ENCODE results near the gene KIAA1328. TPM values are rescaled to one million over a fixed set of nuclear protein-coding genes. Genes with fewer than 3 reads are reported as not detected.

KIAA1328 gene
- total and polyA plus RNA-seq, 2 donors, result 4.2 to 6.1 TPM

DNA sequence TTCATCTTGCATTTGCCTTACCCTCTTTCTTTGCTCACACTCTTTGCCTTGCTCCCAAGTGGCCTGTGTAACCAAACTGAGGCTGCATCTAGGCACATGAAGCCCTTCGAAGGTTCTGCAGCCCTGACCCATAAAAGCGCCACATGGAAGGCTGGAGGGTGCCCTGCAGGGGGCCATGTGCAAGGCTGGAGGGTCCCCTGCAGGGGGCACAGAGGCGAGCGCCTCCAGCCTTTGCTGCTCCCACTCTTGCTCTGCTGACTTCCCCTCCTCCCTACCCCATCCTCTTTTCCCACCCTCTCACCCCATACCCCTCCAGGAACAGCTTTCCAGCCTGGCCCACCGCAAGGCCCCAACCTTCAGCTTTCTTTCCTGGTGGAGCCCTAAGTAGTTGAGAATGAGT lies 419.4 kb downstream of the KIAA1328 start:
- Histone ChIP-seq H3K4me3 (ENCODE audit: low read length in 2 of 2) (no peak overlapping the region), H3K27me3 (ENCODE audit: control insufficient read depth in 2 of 2, insufficient read depth in 1 of 2, low read length in 1 of 2) (peaks cover 17 to 60% of the 10 kb centered on the region in 2 donors), H3K36me3 (ENCODE audit: control insufficient read depth in 2 of 2, insufficient read depth in 2 of 2, low read length in 1 of 2) (no peaks in the 10 kb centered on the region), H3K27ac (ENCODE audit: low read depth in 1 of 2, low read length in 1 of 2) (no peak overlapping the region), H3K9me3 (ENCODE audit: control insufficient read depth in 2 of 2, insufficient read depth in 1 of 2, low read length in 1 of 2) (peaks cover 0 to 2% of the 10 kb centered on the region in 2 donors), H3K4me1 (ENCODE audit: control insufficient read depth in 2 of 2, insufficient read depth in 2 of 2, low read length in 2 of 2) (no peaks in the 10 kb centered on the region)
- WGBS, result 91% methylated on average over 5 of the region's 5 CpGs
- DNase-seq (ENCODE audit: low read depth in 6 of 9, low spot score in 9 of 9), result no peak

GRCh38 chr18:37249171-37249886 lies 420.4 kb downstream of the KIAA1328 start:
- no peaks in the 10 kb centered on the region for H3K36me3 ChIP-seq (ENCODE audit: control insufficient read depth in 2 of 2, insufficient read depth in 2 of 2, low read length in 1 of 2)
- H3K27ac ChIP-seq (ENCODE audit: low read depth in 1 of 2, low read length in 1 of 2), result no peak overlapping the region
- DNase-seq (ENCODE audit: low read depth in 6 of 9, low spot score in 9 of 9), result no peak
- 88% methylated on average over 11 of the region's 11 CpGs for WGBS
- H3K27me3 ChIP-seq (ENCODE audit: control insufficient read depth in 2 of 2, insufficient read depth in 1 of 2, low read length in 1 of 2), result peaks cover 24 to 58% of the 10 kb centered on the region in 2 donors
- H3K4me3 ChIP-seq (ENCODE audit: low read length in 2 of 2), result no peak overlapping the region
- peaks cover 0 to 2% of the 10 kb centered on the region in 2 donors for H3K4me1 ChIP-seq (ENCODE audit: control insufficient read depth in 2 of 2, insufficient read depth in 2 of 2, low read length in 2 of 2)
- no peaks in the 10 kb centered on the region for H3K9me3 ChIP-seq (ENCODE audit: control insufficient read depth in 2 of 2, insufficient read depth in 1 of 2, low read length in 1 of 2)

DNA sequence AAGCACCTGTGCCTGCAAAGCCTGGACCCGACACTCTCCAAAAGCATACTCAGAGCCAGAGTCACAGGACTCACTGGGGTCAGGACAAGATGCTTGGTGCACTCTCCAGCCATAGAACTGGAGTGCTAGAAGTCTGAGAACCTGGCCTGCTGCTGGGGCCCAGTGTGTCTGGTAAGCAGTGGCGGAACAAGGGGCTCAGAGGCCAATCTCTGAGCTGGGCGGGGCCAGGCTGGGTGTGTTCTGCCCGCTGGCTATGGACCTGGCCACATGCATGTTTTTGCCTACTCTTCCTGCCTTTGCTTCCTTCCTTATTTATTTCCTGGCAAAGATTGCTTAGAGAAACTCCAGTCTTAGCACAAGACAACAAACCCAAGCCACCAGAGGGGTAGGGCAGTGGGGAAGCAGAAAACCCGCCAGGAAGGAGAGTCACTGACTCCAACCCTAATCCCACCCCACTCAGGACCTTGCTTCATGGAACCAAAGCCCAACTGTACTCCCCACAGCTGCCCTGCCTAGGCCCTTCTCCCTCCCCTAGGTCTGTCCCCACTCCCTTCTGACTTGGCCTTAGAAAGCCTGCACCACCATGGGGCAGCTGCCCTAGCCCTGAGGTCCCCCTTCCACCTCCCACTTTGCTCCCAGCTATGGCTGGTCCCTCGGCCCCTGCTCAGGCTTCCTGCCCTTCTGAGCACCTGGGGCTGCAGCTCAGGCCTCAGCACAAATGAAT lies 421.1 kb downstream of the KIAA1328 start:
- Histone ChIP-seq H3K27me3 (ENCODE audit: control insufficient read depth in 2 of 2, insufficient read depth in 1 of 2, low read length in 1 of 2) (peaks cover 24 to 58% of the 10 kb centered on the region in 2 donors), H3K36me3 (ENCODE audit: control insufficient read depth in 2 of 2, insufficient read depth in 2 of 2, low read length in 1 of 2) (no peaks in the 10 kb centered on the region), H3K4me3 (ENCODE audit: low read length in 2 of 2) (no peak overlapping the region), H3K9me3 (ENCODE audit: control insufficient read depth in 2 of 2, insufficient read depth in 1 of 2, low read length in 1 of 2) (no peaks in the 10 kb centered on the region), H3K4me1 (ENCODE audit: control insufficient read depth in 2 of 2, insufficient read depth in 2 of 2, low read length in 2 of 2) (peaks cover 0 to 2% of the 10 kb centered on the region in 2 donors), H3K27ac (ENCODE audit: low read depth in 1 of 2, low read length in 1 of 2) (no peak overlapping the region)
- WGBS, result 80% methylated on average over 6 of the region's 6 CpGs
- no peak for DNase-seq (ENCODE audit: low read depth in 6 of 9, low spot score in 9 of 9)

DNA sequence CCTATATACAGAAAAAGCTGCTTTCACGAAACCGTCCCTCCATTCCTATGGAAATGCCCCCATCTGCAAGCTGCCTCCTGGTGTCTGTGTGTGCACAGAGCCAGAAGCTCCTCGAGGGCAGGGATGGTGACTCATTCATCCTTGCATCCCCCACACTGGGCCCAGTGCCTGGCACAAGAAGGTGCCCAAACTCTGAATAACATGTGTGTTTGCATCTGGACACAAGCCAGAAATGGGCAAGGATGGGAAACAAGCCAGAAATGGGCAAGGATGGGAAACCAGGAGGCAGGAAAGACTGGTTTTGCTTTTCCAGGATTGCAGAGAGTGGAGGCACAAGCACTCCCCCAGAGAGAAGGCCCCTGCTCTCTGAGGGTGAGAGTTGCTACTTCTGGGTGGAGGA lies 422.8 kb downstream of the KIAA1328 start:
- no peaks in the 10 kb centered on the region for H3K36me3 ChIP-seq (ENCODE audit: control insufficient read depth in 2 of 2, insufficient read depth in 2 of 2, low read length in 1 of 2)
- H3K4me3 ChIP-seq (ENCODE audit: low read length in 2 of 2), result no peak overlapping the region
- H3K4me1 ChIP-seq (ENCODE audit: control insufficient read depth in 2 of 2, insufficient read depth in 2 of 2, low read length in 2 of 2), result peaks cover 0 to 2% of the 10 kb centered on the region in 2 donors
- DNase-seq (ENCODE audit: low read depth in 6 of 9, low spot score in 9 of 9), result no peak
- 84% methylated on average over 3 of the region's 3 CpGs for WGBS
- no peaks in the 10 kb centered on the region for H3K9me3 ChIP-seq (ENCODE audit: control insufficient read depth in 2 of 2, insufficient read depth in 1 of 2, low read length in 1 of 2)
- H3K27me3 ChIP-seq (ENCODE audit: control insufficient read depth in 2 of 2, insufficient read depth in 1 of 2, low read length in 1 of 2), result peaks cover 26 to 68% of the 10 kb centered on the region in 2 donors
- no peak overlapping the region for H3K27ac ChIP-seq (ENCODE audit: low read depth in 1 of 2, low read length in 1 of 2)

DNA sequence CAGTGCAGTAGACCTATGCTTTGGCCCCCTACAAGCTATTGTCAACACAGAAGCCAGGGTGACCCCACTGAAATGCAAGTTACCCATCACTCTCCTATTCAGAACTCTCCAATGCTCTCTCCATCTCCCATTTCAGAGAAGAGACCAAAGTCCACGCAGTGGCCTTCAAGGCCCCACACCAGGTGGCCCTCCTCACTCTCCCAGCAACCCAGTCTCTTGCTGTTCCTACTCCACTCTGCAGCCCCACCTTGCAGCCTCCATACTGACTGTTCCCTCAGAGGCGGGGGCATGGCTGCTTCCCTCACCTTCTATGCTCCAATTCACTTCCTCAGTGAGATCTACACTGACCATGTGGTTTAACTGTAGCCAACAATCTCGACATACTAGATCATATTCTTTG lies 423.4 kb downstream of the KIAA1328 start:
- Histone ChIP-seq H3K27me3 (ENCODE audit: control insufficient read depth in 2 of 2, insufficient read depth in 1 of 2, low read length in 1 of 2) (peaks cover 26 to 72% of the 10 kb centered on the region in 2 donors), H3K36me3 (ENCODE audit: control insufficient read depth in 2 of 2, insufficient read depth in 2 of 2, low read length in 1 of 2) (no peaks in the 10 kb centered on the region), H3K4me1 (ENCODE audit: control insufficient read depth in 2 of 2, insufficient read depth in 2 of 2, low read length in 2 of 2) (peaks cover 0 to 2% of the 10 kb centered on the region in 2 donors), H3K4me3 (ENCODE audit: low read length in 2 of 2) (no peak overlapping the region), H3K9me3 (ENCODE audit: control insufficient read depth in 2 of 2, insufficient read depth in 1 of 2, low read length in 1 of 2) (no peaks in the 10 kb centered on the region), H3K27ac (ENCODE audit: low read depth in 1 of 2, low read length in 1 of 2) (no peak overlapping the region)
- no peak for DNase-seq (ENCODE audit: low read depth in 6 of 9, low spot score in 9 of 9)
- WGBS, result 83% methylated on average over 3 of the region's 3 CpGs

DNA sequence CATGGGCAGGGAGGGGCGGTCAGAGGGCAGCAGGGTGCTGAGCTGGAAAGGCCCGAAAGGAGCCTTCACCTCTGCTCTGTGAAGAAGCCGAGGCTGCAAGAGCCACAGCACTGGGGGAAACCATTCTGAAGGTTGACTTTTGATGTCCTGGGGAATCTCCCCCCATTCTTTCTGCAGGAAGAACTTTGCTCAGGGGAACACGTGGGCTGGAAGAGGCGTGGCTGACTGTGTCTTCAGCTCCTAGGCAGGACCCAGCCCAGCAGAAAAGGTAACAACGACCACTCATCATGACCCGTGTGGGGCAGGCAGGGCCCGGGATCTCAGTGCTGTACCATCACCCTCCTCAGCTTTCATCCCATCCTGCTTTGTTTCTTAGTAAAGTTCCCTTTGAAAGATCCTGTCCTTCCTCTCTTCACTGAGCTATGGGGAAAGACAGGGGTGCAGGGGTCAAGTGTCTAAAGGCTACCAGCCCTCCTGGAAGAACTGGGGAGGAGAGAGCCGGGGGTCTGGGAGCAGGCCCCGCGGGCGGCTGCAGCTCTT lies 424.0 kb downstream of the KIAA1328 start:
- 68% methylated on average over 12 of the region's 12 CpGs for WGBS
- Histone ChIP-seq H3K27me3 (ENCODE audit: control insufficient read depth in 2 of 2, insufficient read depth in 1 of 2, low read length in 1 of 2) (peaks cover 26 to 75% of the 10 kb centered on the region in 2 donors), H3K4me1 (ENCODE audit: control insufficient read depth in 2 of 2, insufficient read depth in 2 of 2, low read length in 2 of 2) (peaks cover 0 to 2% of the 10 kb centered on the region in 2 donors), H3K36me3 (ENCODE audit: control insufficient read depth in 2 of 2, insufficient read depth in 2 of 2, low read length in 1 of 2) (no peaks in the 10 kb centered on the region), H3K9me3 (ENCODE audit: control insufficient read depth in 2 of 2, insufficient read depth in 1 of 2, low read length in 1 of 2) (no peaks in the 10 kb centered on the region), H3K4me3 (ENCODE audit: low read length in 2 of 2) (no peak overlapping the region), H3K27ac (ENCODE audit: low read depth in 1 of 2, low read length in 1 of 2) (no peak overlapping the region)
- no peak for DNase-seq (ENCODE audit: low read depth in 6 of 9, low spot score in 9 of 9)

GRCh38 chr18:37253394-37254235 lies 424.7 kb downstream of the KIAA1328 start:
- DNase-seq (ENCODE audit: low read depth in 6 of 9, low spot score in 9 of 9), result peak in 1 of 9 donors; percentile 20
- peaks cover 26 to 76% of the 10 kb centered on the region in 2 donors for H3K27me3 ChIP-seq (ENCODE audit: control insufficient read depth in 2 of 2, insufficient read depth in 1 of 2, low read length in 1 of 2)
- no peaks in the 10 kb centered on the region for H3K36me3 ChIP-seq (ENCODE audit: control insufficient read depth in 2 of 2, insufficient read depth in 2 of 2, low read length in 1 of 2)
- H3K9me3 ChIP-seq (ENCODE audit: control insufficient read depth in 2 of 2, insufficient read depth in 1 of 2, low read length in 1 of 2), result no peaks in the 10 kb centered on the region
- WGBS, result 7% methylated on average over 83 of the region's 83 CpGs
- no peak overlapping the region for H3K27ac ChIP-seq (ENCODE audit: low read depth in 1 of 2, low read length in 1 of 2)
- peaks cover 0 to 2% of the 10 kb centered on the region in 2 donors for H3K4me1 ChIP-seq (ENCODE audit: control insufficient read depth in 2 of 2, insufficient read depth in 2 of 2, low read length in 2 of 2)
- peak overlapping the region in 1 of 2 donors; percentile 33 for H3K4me3 ChIP-seq (ENCODE audit: low read length in 2 of 2)

DNA sequence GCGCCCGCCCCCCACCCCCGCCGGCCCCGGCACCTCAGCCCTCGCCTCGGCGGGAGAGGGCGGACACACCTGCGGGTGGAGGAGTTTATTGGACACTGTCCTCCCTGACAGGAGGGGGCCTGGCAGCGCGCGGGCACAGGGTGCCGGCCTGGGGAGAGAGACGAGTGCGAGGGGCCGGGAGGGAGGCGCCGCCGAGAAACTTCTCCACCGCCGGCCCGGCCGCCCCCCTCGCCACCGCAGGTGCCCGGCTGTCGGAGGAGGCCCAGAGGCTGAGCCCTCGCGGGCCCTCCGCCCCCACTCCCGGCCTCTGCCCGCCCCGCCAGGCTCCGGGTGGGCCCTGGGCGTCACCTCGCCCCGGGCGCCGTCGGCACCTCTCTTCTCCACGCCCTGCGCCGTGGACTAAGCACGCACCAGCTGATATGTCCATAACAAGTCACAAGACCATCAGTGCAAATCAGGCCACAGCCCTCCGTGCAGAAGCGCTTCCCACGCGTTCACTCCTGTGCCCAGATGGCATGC lies 425.4 kb downstream of the KIAA1328 start:
- Histone ChIP-seq H3K4me1 (ENCODE audit: control insufficient read depth in 2 of 2, insufficient read depth in 2 of 2, low read length in 2 of 2) (peaks cover 0 to 2% of the 10 kb centered on the region in 2 donors), H3K27ac (ENCODE audit: low read depth in 1 of 2, low read length in 1 of 2) (no peak overlapping the region), H3K36me3 (ENCODE audit: control insufficient read depth in 2 of 2, insufficient read depth in 2 of 2, low read length in 1 of 2) (no peaks in the 10 kb centered on the region), H3K9me3 (ENCODE audit: control insufficient read depth in 2 of 2, insufficient read depth in 1 of 2, low read length in 1 of 2) (no peaks in the 10 kb centered on the region), H3K4me3 (ENCODE audit: low read length in 2 of 2) (peak overlapping the region in 1 of 2 donors; percentile 33), H3K27me3 (ENCODE audit: control insufficient read depth in 2 of 2, insufficient read depth in 1 of 2, low read length in 1 of 2) (peaks cover 26 to 75% of the 10 kb centered on the region in 2 donors)
- WGBS, result 9% methylated on average over 49 of the region's 49 CpGs
- DNase-seq (ENCODE audit: low read depth in 6 of 9, low spot score in 9 of 9), result no peak

Data from thymus (tissue), 11 donors.